Left cardiac atrium (tissue), 4 donors: ENCODE results near the gene SLC7A6. TPM values are rescaled to one million over a fixed set of nuclear protein-coding genes. Genes with fewer than 3 reads are reported as not detected.
A peak's percentile ranks its signal among the peaks of the same experiment; 100 is the strongest.

Experiments used
- ATAC-seq, 2 donors: fragments of 200-7000 bp; cut with Tn5 transposase; one replicate each; pipeline ENCODE4 v1.9.1; 2020; ENCODE audit warnings: mild to moderate bottlenecking in 2 of 2, moderate library complexity in 2 of 2
- DNase-seq: peaks from one replicate; pipeline ENCODE4 v3.0.0-alpha.2; 2020
- intact Hi-C, 2 donors: fragments of 100-400 bp; cut with DNase I; formaldehyde crosslinking; loops; one replicate each; pipeline versions ENCODE4 v1.14.1 to v1.15.1; 2022 to 2023
- total RNA-seq, 2 donors: library from RNA; stranded (reverse); fragmentation: NEBNext Ultra II Directional; extraction: Animal tissue kit (Norgen Biotek cat#: 25700); gene quantifications; one replicate each; pipeline ENCODE4 v1.2.1, GENCODE V29; 2021
- donor health status: DM: no; HTN: yes; CAD: no.
- donor health status: DM: no; HTN: yes; CAD: no; lungs with severe emphysema.
- donor health status: DM: yes; HTN: yes; CAD: no.
- donor health status: Dilated cardiomyopathy.

The SLC7A6 gene
- total RNA-seq, 2 donors from 2014 or later: 33.0 to 51.6 TPM

DNA sequence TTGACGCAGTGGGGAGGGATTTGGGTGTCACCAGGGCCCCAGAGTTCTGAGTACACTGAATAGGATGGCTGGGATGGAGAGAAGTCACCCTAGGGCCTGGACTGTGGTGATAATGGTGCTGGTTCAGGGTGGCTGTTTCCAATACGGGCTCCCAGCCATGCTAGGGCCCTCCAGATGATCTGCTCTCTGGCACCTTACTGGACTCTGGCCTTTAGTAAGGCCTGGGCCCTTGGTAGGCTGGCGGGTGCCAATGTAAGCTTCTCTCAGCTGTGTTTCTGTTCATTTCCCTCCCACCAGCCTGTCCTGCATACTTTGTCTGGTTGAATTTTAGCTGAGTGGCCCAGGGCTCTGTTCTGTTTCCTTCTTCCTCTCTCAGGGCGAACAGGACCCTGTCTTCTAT, 16.4 kb upstream of the SLC7A6 start:
- intact Hi-C loops: loop anchor here in 1 of 2 donors (5.0 kb wide), 1 partner anchor 84 kb away; no protein-coding TSS in a partner anchor
- ATAC-seq (no peak), DNase-seq (no peak)

DNA sequence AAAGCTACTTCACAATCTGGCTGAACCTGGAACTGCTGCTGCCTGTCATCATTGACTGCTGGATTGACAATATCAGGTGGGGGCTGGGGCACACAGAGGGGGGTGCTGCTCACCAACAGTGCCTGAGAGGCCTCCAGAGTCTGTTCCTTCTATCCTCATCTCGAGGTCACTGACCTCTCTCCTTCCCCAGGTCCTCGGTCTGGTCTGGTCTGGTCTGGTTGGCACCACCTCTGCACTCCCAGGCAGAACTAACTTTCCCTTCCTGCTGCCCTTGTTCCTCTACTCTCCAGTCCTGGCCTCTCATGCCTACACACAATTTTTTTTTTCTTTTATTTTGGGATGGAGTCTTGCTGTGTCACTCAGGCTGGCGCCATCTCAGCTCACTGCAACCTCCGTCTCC, 15.0 kb upstream of the SLC7A6 start:
- no peak for DNase-seq
- intact Hi-C loops: loop anchor here in 1 of 2 donors (5.0 kb wide), 1 partner anchor 83 kb away; no protein-coding TSS in a partner anchor
- ATAC-seq: no peak

DNA sequence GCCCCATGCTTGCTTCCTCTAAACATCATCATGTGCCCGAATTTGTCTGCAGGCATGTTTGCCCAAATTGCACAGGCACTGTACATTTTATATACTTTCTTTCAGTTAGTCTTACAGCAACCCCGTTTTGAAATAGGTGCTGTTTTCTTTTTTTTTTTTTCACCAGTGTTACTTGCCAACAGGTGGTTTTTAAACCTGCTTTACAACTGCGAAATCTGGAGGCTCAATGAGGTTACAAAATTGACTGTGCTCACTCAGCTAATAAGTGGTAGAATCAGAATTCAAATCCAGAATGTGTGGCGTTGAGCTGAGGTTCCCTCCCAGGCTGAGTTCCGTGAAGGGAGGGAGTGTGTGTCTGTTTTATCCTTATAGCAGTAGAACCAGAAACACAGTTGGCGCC, 13.4 kb upstream of the SLC7A6 start:
- DNase-seq: no peak
- intact Hi-C loops: no loop called here
- no peak for ATAC-seq

DNA sequence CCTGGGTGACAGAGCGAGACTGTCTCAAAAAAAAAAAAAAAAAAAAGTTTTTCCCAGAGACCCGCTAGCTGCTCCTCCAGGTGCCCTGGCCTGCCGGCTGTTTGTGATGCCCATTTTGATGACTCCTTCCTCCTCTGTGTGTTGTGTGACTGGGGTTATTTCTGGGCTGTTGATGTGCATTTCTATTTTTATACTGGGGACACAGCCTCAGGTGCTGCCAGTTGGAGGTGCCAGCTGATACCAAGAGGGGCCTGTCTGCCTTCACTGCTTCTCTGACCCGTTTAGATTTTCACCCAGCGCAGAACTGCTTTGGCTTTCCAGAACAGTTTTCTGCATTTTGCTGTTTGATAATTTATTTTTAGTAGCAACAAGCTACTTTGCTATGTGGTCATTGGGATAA, 12.5 kb upstream of the SLC7A6 start:
- peak; percentile 30 for DNase-seq
- intact Hi-C loops: no loop called here
- peak; percentile 80 to 88 for ATAC-seq

DNA sequence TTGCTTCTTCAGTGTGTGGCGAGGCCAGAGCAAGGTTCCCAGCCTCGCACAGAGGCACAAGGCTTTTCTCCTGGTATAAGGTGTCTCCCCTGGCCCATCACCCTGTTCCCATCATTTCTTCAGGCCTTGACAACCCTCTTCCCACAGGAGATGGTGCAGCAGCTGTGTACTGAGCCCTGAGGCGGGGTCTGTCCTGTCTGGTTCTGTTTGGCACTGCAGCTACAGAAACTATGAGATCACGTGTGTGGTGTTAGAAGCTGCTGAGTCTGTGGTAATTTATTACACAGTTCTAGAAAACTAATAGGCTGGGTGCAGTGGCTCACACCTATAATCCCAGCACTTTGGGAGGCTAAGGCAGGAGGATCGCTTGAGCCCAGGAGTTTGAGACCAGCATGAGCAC, 11.9 kb upstream of the SLC7A6 start:
- DNase-seq (no peak), ATAC-seq (peak; percentile 34 to 35)
- intact Hi-C loops: no loop called here

DNA sequence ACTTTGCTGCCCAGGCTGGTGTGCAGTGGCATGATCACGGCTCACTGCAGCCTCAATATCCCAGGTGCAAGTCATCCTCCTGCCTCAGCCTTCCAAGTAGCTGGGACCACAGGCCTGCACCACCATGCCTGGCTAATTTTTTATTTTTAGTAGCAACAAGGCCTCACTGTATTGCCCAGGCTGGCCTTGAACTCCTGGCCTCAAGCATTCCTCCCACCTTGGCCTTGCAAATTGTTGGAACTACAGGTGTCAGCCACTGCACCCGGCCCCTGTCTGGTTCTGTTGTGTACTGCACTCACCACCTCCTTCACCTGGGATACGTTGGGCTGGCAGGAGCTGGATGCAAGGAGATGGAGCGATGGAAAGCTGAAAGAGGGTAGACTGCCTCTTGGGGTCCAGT, 10.6 kb upstream of the SLC7A6 start:
- intact Hi-C loops: no loop called here
- ATAC-seq (no peak), DNase-seq (no peak)

DNA sequence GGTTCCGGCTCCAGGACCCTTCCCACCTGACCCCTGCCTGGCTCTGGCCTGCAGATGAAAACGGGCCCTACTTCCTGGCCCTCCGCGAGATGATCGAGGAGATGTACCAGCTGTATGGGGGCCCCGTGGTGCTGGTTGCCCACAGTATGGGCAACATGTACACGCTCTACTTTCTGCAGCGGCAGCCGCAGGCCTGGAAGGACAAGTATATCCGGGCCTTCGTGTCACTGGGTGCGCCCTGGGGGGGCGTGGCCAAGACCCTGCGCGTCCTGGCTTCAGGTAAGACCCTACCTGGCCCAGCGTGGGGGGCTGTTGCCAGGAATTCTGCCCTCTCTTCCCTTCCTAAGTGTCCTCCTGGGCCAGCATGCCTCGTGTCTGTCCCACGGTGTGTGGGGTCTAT, 8.6 kb upstream of the SLC7A6 start:
- intact Hi-C loops: no loop called here
- ATAC-seq: no peak
- DNase-seq: no peak

DNA sequence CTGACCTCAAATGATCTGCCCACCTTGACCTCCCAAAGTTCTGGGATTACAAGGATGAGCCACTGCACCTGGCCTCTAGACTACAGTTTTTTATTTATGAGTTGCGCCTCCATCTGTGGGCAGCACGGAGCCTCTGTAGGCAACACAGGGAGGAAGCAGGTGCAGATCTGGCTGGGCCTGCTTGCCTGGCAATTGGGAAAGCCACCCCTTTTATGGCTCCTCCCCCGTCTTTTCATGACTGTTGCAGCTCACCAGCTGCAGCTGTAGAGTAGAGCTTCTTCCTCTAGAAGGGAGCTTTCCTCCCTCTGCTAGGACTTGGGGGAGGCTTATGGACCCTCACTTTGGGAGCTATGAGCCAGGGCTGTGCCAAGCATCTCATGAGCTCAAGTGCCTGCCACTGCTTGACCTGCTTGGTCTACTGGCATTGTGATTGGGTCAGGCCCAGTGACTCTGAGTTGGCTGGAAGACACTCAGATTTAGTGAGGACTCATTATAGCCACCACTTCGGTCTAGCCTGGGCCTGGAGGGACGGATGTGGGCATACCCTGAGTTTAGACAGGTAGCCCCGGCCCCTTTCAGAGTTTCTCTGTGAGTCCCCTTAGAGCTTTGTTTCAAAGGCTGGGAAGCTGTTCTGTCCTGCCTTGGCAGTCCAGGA, 6.9 kb upstream of the SLC7A6 start:
- intact Hi-C loops: no loop called here
- no peak for ATAC-seq
- DNase-seq: no peak

DNA sequence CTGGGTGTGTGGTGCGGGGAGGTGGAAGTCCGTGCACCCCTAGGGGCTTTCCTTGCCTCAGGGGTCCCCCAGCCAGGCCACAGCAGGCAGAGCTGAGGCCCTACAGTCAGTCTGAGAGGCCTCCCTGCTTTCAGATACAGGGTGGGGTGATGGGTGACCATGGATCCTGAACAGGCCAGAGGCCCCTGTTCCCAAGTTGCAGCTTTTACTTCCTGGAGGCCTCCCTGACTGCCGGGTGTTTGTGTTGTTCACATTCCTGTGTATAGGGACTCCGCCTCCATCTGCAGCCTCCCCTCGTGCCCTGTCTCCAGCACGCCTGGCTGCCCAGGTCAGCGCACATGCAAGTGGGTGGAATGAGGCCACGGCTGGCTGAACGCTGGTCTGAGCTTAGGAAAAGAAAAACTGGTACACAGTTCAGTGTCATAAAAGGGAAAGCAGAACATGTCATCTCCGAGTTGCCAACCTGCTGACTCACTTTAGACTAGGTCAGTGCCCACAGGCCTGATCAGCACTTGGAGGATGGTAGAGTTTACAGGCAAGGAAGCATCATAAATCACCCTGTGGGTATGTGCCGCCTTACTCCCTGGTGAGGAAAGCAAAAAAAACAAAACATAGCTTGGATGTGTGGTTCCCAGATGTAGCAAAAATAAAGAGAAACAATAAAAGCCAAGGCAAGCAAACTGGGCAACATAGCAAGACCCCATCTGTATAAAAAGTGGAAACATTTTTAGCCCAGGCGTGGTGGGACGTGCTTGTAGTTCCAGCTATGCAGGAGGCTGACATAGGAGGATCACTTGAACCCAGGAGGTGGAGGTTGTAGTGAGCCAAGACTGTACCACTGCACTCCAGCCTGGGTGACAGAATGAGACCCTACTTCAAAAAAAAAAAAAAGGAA, 6.2 kb upstream of the SLC7A6 start:
- intact Hi-C loops: no loop called here
- no peak for DNase-seq

DNA sequence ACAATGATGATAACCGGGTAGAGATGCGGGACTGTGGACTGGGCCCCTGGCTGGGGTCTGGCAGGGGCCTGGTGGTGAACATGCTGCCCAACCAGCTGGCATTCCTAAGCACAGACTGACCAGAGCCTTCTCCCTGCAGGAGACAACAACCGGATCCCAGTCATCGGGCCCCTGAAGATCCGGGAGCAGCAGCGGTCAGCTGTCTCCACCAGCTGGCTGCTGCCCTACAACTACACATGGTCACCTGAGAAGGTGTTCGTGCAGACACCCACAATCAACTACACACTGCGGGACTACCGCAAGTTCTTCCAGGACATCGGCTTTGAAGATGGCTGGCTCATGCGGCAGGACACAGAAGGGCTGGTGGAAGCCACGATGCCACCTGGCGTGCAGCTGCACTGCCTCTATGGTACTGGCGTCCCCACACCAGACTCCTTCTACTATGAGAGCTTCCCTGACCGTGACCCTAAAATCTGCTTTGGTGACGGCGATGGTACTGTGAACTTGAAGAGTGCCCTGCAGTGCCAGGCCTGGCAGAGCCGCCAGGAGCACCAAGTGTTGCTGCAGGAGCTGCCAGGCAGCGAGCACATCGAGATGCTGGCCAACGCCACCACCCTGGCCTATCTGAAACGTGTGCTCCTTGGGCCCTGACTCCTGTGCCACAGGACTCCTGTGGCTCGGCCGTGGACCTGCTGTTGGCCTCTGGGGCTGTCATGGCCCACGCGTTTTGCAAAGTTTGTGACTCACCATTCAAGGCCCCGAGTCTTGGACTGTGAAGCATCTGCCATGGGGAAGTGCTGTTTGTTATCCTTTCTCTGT, 5.1 kb upstream of the SLC7A6 start:
- no peak for DNase-seq

More for the DNA sequence above, 6.2 kb upstream of the SLC7A6 start:
- peak; percentile 44 to 53 for ATAC-seq

DNA sequence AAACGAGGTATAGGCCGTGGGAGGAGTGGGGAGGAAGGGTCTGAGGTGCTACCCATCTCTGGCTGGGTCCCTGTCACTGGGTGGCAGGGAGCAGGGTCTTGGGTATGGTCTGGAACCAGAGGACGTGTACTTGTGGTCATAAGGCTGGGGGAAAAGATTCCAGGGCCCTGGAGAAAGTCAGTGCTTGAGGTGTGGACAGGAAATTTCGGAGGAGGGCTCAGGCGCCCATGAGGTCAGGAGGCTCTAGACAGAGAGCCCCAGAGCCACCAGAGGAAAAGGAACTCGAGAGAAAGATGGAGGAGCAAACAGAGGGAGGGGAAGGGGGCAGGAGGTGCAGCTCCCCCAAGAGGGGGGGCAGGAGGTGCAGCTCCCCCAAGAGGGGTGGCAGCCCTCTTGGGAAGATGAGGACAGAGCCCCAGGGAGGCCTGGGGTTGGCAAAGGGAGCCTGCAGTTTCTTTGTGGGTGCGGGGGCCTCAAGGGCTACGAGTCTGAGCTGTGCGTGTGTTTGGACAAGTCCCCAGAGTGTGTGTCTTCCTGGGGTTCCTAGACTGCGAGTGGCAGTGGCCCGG, 683 bp upstream of the SLC7A6 start:
- DNase-seq (no peak), ATAC-seq (no peak)
- intact Hi-C loops: loop anchor here (5.0 kb wide), 2 partner anchors 49 to 64 kb away; partner anchors contain the start of genes PRMT7 (in 1 of the 2) and SLC7A6OS (in 1 of the 2)

More for the DNA sequence above, 5.1 kb upstream of the SLC7A6 start:
- intact Hi-C loops: no loop called here
- ATAC-seq: no peak

DNA sequence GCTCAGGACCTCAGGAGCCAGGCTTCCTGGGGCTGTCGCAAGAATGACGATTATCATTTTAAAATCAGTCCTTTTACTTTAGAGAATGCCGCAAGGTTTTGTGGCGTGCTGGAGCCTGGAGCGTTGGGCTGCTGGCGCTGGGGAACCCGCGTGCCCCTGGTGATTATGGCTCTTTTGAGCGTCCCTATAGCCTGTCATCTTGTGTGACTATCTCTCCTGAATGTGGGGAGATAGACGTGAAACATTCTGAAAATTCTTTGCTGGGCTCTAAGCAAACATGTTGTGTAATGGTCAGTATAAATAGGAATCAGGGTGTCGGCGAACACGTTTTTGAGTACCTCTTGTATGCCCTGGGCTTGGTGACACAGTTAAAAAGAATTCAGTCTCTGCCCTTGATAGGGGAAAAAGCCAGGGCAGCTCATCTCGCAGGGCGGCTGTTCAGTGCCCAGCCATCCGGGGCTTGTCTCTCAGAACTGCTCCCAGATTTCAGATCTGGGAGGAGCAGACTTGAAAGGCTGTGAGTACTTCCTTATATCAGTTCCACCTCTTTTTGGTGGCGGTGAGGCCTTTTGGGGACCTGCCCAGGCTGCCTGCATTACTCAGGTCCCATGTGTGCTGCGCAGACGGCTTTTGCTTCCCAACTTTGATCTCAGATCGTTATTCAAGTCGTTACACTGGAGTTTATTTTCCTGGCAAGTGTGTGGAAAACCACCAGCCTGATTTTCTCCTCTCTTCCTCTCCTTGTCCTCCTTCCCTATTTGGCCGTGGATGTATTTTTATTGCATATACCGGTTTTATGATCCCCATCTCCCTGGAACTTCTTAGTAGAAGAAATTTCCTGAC, 973 bp downstream of the SLC7A6 start:
- peak; percentile 63 for DNase-seq
- ATAC-seq: peak; percentile 65 to 74
- intact Hi-C loops: loop anchor here in 1 of 2 donors (5.0 kb wide), 1 partner anchor 47 kb away; the partner anchor contains the start of genes PRMT7 and SLC7A6OS

DNA sequence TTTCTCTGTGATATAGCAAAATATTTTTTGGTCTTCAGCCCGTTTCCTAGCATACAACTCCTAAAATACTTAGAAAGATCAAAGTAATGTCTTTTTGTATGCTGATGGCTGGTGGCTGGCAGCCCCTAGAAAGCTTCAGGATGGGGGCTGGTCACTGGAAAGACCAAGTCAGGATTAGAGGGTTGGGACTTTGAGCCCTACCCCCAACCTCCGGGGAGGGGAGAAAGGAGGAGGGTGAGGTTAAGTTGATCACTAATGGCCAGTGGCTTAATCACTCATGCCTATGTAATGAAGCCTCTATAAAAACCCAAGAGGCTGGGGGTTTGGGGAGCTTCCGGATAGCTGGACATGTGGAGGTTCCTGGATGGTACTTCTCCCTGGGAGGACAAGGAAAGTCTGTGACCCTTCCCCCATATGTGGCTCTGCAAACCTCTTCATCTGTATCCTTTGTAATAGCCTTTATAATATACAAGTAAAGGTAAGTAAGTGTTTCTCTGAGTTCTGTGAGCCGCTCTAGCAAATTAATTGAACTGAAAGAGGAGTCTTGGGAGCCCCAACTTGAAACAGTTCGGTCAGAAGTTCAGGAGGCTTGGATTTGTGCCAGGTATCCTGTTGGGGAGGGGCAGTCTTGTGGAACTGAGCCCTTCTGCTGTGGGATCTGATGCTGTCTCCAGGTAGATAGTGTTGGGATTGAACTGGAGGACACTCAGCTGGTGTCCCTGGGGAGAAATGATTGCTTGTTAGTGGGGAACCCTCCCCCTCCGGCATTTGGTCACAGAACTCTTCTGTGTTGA, 3.5 kb downstream of the SLC7A6 start:
- ATAC-seq (no peak), DNase-seq (no peak)
- intact Hi-C loops: loop anchor here in 1 of 2 donors (5.0 kb wide), 1 partner anchor 44 kb away; the partner anchor contains the start of genes PRMT7 and SLC7A6OS

DNA sequence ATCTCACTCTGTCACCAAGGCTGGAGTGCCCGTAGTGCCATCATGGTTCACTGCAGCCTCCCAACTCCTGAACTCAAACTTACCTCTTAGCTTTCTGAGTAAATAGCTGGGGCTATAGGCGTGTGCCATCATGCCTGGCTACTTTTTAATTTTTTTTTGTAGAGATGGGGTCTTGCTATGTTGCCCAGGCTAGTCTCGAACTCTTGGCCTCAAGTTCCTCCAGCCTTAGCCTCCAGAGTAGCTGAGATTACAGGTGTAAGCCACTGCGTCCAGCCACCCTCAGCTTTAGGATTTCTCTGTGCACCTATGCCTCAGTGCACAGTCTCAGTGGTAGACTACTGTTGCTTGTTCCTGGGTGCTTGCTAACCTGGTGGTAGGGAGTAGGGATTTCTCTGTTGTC, 5.5 kb downstream of the SLC7A6 start:
- DNase-seq: no peak
- no peak for ATAC-seq
- intact Hi-C loops: loop anchor here in 1 of 2 donors (5.0 kb wide), 1 partner anchor 43 kb away; the partner anchor contains the start of genes PRMT7 and SLC7A6OS

DNA sequence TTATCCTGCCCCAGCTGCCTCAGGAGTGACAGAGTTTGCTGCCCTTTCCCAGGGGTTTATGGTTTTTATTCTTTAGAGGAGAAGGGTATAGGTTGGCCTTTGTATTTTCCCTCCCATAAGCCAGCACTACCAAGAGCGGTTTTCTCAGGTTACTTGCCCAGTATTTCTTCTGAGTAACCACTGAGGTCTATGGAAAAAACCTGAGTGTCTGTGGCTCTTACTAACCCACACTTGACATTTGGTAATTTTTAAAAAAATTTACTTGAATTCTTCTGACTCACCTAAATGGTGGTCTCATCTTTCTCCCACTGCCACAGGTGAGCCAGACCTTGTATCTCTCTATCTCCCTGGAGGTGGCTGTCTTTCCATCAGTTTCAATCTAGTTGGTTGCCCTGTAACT, 6.0 kb downstream of the SLC7A6 start:
- no peak for ATAC-seq
- DNase-seq: no peak

DNA sequence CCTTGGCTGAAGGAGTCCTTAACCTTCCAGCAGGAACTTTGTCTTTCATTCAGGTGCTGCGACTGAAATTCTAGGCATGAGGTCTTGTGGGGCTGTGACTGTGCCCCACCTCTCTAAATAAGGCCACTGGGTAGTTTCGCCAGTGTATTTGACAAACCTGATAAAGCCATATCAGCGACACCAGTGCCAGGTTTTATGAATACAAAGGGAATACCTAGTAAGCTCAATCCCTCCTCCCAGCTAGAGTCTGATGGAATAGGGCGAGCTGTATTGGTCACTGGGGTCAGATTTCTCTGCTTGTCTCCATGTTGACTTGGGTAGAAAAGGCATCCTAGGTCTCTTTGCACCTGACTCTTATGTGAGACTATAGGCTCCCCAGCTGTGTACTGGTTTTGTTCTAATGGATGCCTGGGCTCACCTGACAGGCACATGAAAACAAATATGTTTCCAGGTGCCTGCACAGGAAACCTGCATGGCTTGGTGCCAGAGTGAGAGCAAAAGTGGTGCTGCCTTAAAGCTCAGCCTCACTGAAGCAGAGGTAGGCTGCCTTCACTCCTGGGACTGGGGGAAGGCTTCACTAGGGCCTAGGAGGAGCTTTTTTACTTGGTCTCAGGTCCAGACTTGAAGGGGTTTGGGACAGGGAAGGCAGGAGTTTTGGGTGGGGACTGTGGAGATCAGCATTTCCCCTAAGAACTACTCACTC, 8.3 kb downstream of the SLC7A6 start:
- intact Hi-C loops: no loop called here
- ATAC-seq: no peak
- DNase-seq: no peak

More for the DNA sequence above, 6.0 kb downstream of the SLC7A6 start:
- intact Hi-C loops: no loop called here

DNA sequence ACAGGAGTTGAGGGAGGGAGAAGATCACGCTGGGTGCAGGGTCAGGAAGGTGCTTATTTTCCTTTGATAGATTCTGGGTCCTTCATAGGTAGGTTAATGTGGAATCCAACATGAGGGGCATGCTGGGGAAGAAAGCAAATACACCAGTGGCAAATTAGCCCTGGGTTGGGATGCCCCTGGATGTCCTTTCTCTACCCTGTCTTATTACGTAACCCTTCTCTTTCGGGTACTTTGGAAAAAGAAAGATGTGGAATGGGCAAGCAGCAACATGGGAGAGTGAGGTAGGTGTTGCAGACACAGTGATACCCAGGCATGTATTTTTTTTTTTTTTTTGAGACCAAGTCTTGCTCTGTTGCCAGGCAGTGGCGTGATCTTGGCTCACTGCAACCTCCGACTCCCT, 9.1 kb downstream of the SLC7A6 start:
- DNase-seq (no peak), ATAC-seq (no peak)
- intact Hi-C loops: no loop called here
